HEK293T (cell line): Measurements from ENCODE around the gene GMCL1.

Experiments
- ARNT ChIP-seq: fragments of 450-650 bp; IDR thresholded peaks from 2 replicates; pipeline ENCODE4 v1.6.1; 2017; ENCODE audit warnings: mild to moderate bottlenecking
- BHLHE40 ChIP-seq: fragments of 450-650 bp; IDR thresholded peaks from 2 replicates; pipeline ENCODE4 v1.6.1; 2016; ENCODE audit warnings: mild to moderate bottlenecking, moderate library complexity, borderline replicate concordance
- CTBP1 ChIP-seq: fragments of 450-650 bp; IDR thresholded peaks from 2 replicates; pipeline ENCODE4 v1.6.1; 2016; ENCODE audit warnings: borderline replicate concordance
- ELF4 ChIP-seq: fragments of 450-650 bp; IDR thresholded peaks from 2 replicates; pipeline ENCODE4 v1.6.1; 2017; ENCODE audit warnings: antibody characterized with exemption
- FOXA1 ChIP-seq: fragments of 450-650 bp; IDR thresholded peaks from 2 replicates; pipeline ENCODE4 v1.6.1; 2016; ENCODE audit warnings: mild to moderate bottlenecking
- FOXM1 ChIP-seq: fragments of 450-650 bp; IDR thresholded peaks from 2 replicates; pipeline ENCODE4 v1.6.1; 2017; ENCODE audit warnings: mild to moderate bottlenecking, borderline replicate concordance
- HDGF ChIP-seq: fragments of 450-650 bp; IDR thresholded peaks from 2 replicates; pipeline ENCODE4 v1.6.1; 2017; ENCODE audit warnings: antibody characterized with exemption, borderline replicate concordance
- NFRKB ChIP-seq: fragments of 450-650 bp; IDR thresholded peaks from 2 replicates; pipeline ENCODE4 v1.6.1; 2016; ENCODE audit warnings: mild to moderate bottlenecking, moderate library complexity
- PKNOX1 ChIP-seq: fragments of 450-650 bp; IDR thresholded peaks from 2 replicates; pipeline ENCODE4 v1.6.1; 2016
- SUZ12 ChIP-seq: fragments of 450-650 bp; IDR thresholded peaks from 2 replicates; pipeline ENCODE4 v1.6.1; 2016; ENCODE audit warnings: mild to moderate bottlenecking
- TARDBP ChIP-seq: fragments of 450-650 bp; IDR thresholded peaks from 2 replicates; pipeline ENCODE4 v1.6.1; 2016
- ZNF384 ChIP-seq: fragments of 450-650 bp; IDR thresholded peaks from 2 replicates; pipeline ENCODE4 v1.6.1; 2016

GRCh38 chr2:69784228-69784627 lies 45.2 kb upstream of the GMCL1 start:
- TF ChIP-seq PKNOX1 (no peak), ELF4 (no peak), NFRKB (no peak), HDGF (no peak), BHLHE40 (no peak), SUZ12 (no peak), FOXM1 (no peak), CTBP1 (no peak), ARNT (no peak), TARDBP (no peak), FOXA1 (no peak), ZNF384 (no peak)
